IMR-90 (cell line): Measurements from ENCODE around the gene SUSD1. TPM values are rescaled to one million over a fixed set of nuclear protein-coding genes. Genes with fewer than 3 reads are reported as not detected.

Experiments
- ATAC-seq: fragments of 200-7000 bp; cut with Tn5 transposase; 2 replicates; pipeline ENCODE4 v1.9.1; 2020; ENCODE audit warnings: low read depth, mild to moderate bottlenecking, moderate library complexity
- BruUV-seq: library from RNA; stranded (reverse); fragments of 400-500 nt; replicated peaks from 2 replicates; lab custom pipeline; 2021; lab: Mats Ljungman, UMichigan
- CTCF ChIA-PET: fragments of 300-600 bp; formaldehyde crosslinking; extraction: SDS; loops from one replicate; lab custom pipeline; 2021; ENCODE audit warnings: antibody characterized with exemption; lab: Yijun Ruan, JAX
- POLR2A ChIA-PET: fragments of 300-600 bp; sonication (Branson Sonifier 250); formaldehyde crosslinking; loops from one replicate; lab custom pipeline; 2022; ENCODE audit warnings: antibody characterized with exemption; ENCODE audit not compliant: unreplicated experiment; lab: Charles Lee
- DNase-seq: peaks from one replicate; pipeline ENCODE4 v3.0.0; 2013
- H2AFZ ChIP-seq: replicated peaks from 2 replicates; pipeline ENCODE3; 2013; ENCODE audit warnings: low read length, mild to moderate bottlenecking; ENCODE audit not compliant: poor library complexity
- H2AK5ac ChIP-seq: 2 replicates; pipeline ENCODE4 v1.6.1; 2013; ENCODE audit warnings: low read depth, low read length, inconsistent platforms
- H2AK9ac ChIP-seq: replicated peaks from 2 replicates; pipeline ENCODE3; 2013; ENCODE audit warnings: mild to moderate bottlenecking, low read depth, low read length, moderate library complexity; ENCODE audit not compliant: poor library complexity
- H2BK120ac ChIP-seq: 2 replicates; pipeline ENCODE4 v1.6.1; 2013; ENCODE audit warnings: low read depth, low read length, inconsistent platforms
- H2BK15ac ChIP-seq: 3 replicates; pipeline ENCODE4 v1.6.1; 2013; ENCODE audit warnings: low read depth, low read length, inconsistent platforms
- H2BK20ac ChIP-seq: 2 replicates; pipeline ENCODE4 v1.6.1; 2013; ENCODE audit warnings: low read depth, mild to moderate bottlenecking, inconsistent platforms, low read length, moderate library complexity
- H2BK5ac ChIP-seq: 2 replicates; pipeline ENCODE4 v1.6.1; 2013; ENCODE audit warnings: mild to moderate bottlenecking, low read depth, low read length, inconsistent platforms; ENCODE audit not compliant: poor library complexity, severe bottlenecking
- H3K14ac ChIP-seq: replicated peaks from 2 replicates; pipeline ENCODE4 v1.6.1; 2013; ENCODE audit warnings: low read depth, low read length, inconsistent platforms
- H3K18ac ChIP-seq: 2 replicates; pipeline ENCODE4 v1.6.1; 2013; ENCODE audit warnings: low read depth, low read length, control low read depth
- H3K23ac ChIP-seq: 2 replicates; pipeline ENCODE4 v1.6.1; 2013; ENCODE audit warnings: low read depth, low read length, inconsistent platforms
- H3K27ac ChIP-seq: 2 replicates; pipeline ENCODE4 v1.5.1; 2013; ENCODE audit warnings: mild to moderate bottlenecking, control low read depth, low read length; ENCODE audit not compliant: insufficient read depth
- H3K27me3 ChIP-seq: 2 replicates; pipeline ENCODE4 v1.6.1; 2013; ENCODE audit warnings: low read length; ENCODE audit not compliant: control insufficient read depth, insufficient read depth
- H3K36me3 ChIP-seq: 2 replicates; pipeline ENCODE4 v1.6.1; 2013; ENCODE audit warnings: low read length, mixed read lengths; ENCODE audit not compliant: control insufficient read depth, insufficient read depth
- H3K4ac ChIP-seq: 2 replicates; pipeline ENCODE4 v1.6.1; 2013; ENCODE audit warnings: low read depth, low read length, inconsistent platforms
- H3K4me1 ChIP-seq: 2 replicates; pipeline ENCODE4 v1.6.1; 2013; ENCODE audit warnings: low read length, mixed read lengths; ENCODE audit not compliant: control insufficient read depth, insufficient read depth
- H3K4me2 ChIP-seq: 2 replicates; pipeline ENCODE4 v1.6.1; 2013; ENCODE audit warnings: low read depth, mild to moderate bottlenecking, control low read depth, low read length, moderate library complexity
- H3K4me3 ChIP-seq: 2 replicates; pipeline ENCODE4 v1.5.1; 2013; ENCODE audit warnings: low read depth, mild to moderate bottlenecking, control low read depth, low read length, moderate library complexity; ENCODE audit not compliant: insufficient read depth
- H3K56ac ChIP-seq: 2 replicates; pipeline ENCODE4 v1.6.1; 2013; ENCODE audit warnings: low read length, inconsistent platforms; ENCODE audit not compliant: insufficient read depth; ENCODE audit errors: extremely low read depth
- H3K79me1 ChIP-seq, 2 experiments: 2 replicates each; pipeline ENCODE4 v1.6.1; 2013; ENCODE audit warnings: low read length in 2 of 2, inconsistent platforms in 1 of 2, low read depth in 1 of 2
- H3K9ac ChIP-seq: 2 replicates; pipeline ENCODE4 v1.6.1; 2013; ENCODE audit warnings: low read depth, low read length, control low read depth
- H3K9me1 ChIP-seq: 2 replicates; pipeline ENCODE4 v1.6.1; 2013; ENCODE audit warnings: low read length, inconsistent platforms; ENCODE audit not compliant: insufficient read depth
- H3K9me3 ChIP-seq: 2 replicates; pipeline ENCODE4 v1.6.1; 2013; ENCODE audit warnings: low read length; ENCODE audit not compliant: control insufficient read depth, insufficient read depth
- H4K20me1 ChIP-seq: 2 replicates; pipeline ENCODE4 v1.6.1; 2013; ENCODE audit warnings: low read length, inconsistent platforms; ENCODE audit not compliant: insufficient read depth
- H4K5ac ChIP-seq: 2 replicates; pipeline ENCODE4 v1.6.1; 2013; ENCODE audit warnings: mild to moderate bottlenecking, low read depth, low read length, control low read depth
- H4K8ac ChIP-seq, 2 experiments: 2 replicates each; pipeline ENCODE4 v1.6.1; 2013; ENCODE audit warnings: low read depth in 2 of 2, low read length in 2 of 2, control low read depth in 1 of 2, inconsistent platforms in 1 of 2
- H4K91ac ChIP-seq: 2 replicates; pipeline ENCODE4 v1.6.1; 2013; ENCODE audit warnings: low read depth, low read length, inconsistent platforms; ENCODE audit not compliant: insufficient read depth
- POLR2A ChIP-seq: IDR thresholded peaks from 2 replicates; pipeline ENCODE4 v1.6.1; 2012; ENCODE audit warnings: mild to moderate bottlenecking, low read depth, low read length
- RAD21 ChIP-seq: IDR thresholded peaks from 2 replicates; pipeline ENCODE4 v1.6.1; 2012; ENCODE audit warnings: low read length, improper control_type of control experiment
- WGBS, 2 experiments: methylation state at CpG; one replicate each; pipeline versions ENCODE4 v1.1.5 to v1.1.7; 2013; ENCODE audit warnings: missing lambda C conversion rate in 2 of 2; ENCODE audit not compliant: insufficient read length in 1 of 2; ENCODE audit errors: extremely low coverage in 2 of 2; 5-methylcytosine and 5-hydroxymethylcytosine counted together
- dilution Hi-C: fragments of 300-500 bp; cut with HindIII; formaldehyde crosslinking; loops from one replicate; pipeline ENCODE4 v1.14.3; 2018; ENCODE audit warnings: low sequenced_read_pairs; ENCODE audit not compliant: unreplicated experiment
- in situ Hi-C: fragments of 300-500 bp; cut with MboI; formaldehyde crosslinking; loops from 3 replicates; pipeline ENCODE4 v1.14.3; 2019; ENCODE audit warnings: low sequenced_read_pairs, inconsistent platforms, mixed read lengths
- intact Hi-C: fragments of 100-400 bp; cut with micrococcal nuclease; formaldehyde crosslinking; loops from 2 replicates; pipeline ENCODE4 v1.10.0; 2022
- polyA plus RNA-seq, 3 experiments: library from polyadenylated mRNA; depleted of rRNA; stranded (reverse); fragments of >200 nt; gene quantifications; 2 replicates each; pipeline ENCODE4 v1.2.3, GENCODE V29; 2012; ENCODE audit warnings: low replicate concordance in 1 of 3
- total RNA-seq: library from RNA; depleted of rRNA; stranded (reverse); fragments of >200 nt; gene quantifications from 2 replicates; pipeline ENCODE4 v1.2.3, GENCODE V29; 2012

The SUSD1 gene
- total and polyA plus RNA-seq, 2 of the 4 experiments (the other 2 are of a cell fraction): 4.0 to 4.7 TPM

- POLR2A ChIA-PET: interaction anchor here (0.7 kb wide), 1 partner anchor 135 kb away, joined by 3 read pairs; no protein-coding TSS in a partner anchor
- no peak overlapping the region for H3K9ac ChIP-seq
These were observed 141.6 kb downstream of the SUSD1 start for GRCh38 chr9:112033237-112034215.

More at GRCh38 chr9:112033237-112034215, 141.6 kb downstream of the SUSD1 start:
- no peaks in the 10 kb centered on the region for H3K36me3 ChIP-seq
- H3K4me3 ChIP-seq: no peak overlapping the region
- dilution Hi-C loops: no loop called here
- H2BK15ac ChIP-seq: peak overlapping the region; percentile 82; the same call in 2 of the 3 replicates
- peak overlapping the region; percentile 50; the same call in 1 of the 2 replicates for H3K56ac ChIP-seq
- 0 out of 2 replicates have a peak overlapping the region, but pooled peaks have one; percentile 11 for H3K4me2 ChIP-seq
- H2BK20ac ChIP-seq: peak overlapping the region; percentile 99
- H3K23ac ChIP-seq: peak overlapping the region; percentile 61
- no peaks in the 10 kb centered on the region for H3K27me3 ChIP-seq
- peak overlapping the region; percentile 83 to 89 for H4K8ac ChIP-seq
- H3K9me1 ChIP-seq: peaks cover 36% of the 10 kb centered on the region
- peak overlapping the region; percentile 98 for H4K5ac ChIP-seq
- H3K4me1 ChIP-seq: peaks cover 40% of the 10 kb centered on the region
- ATAC-seq: no peak
- TF ChIP-seq RAD21 (no peak), POLR2A (no peak)
- peak overlapping the region; percentile 98 for H2BK5ac ChIP-seq
- H3K14ac ChIP-seq: peak overlapping the region; percentile 92
- CTCF ChIA-PET: no interaction called here
- H3K18ac ChIP-seq: peak overlapping the region; percentile 98
- H3K4ac ChIP-seq: peak overlapping the region; percentile 95
- no peaks in the 10 kb centered on the region for H4K20me1 ChIP-seq
- in situ Hi-C loops: no loop called here
- peak overlapping the region; percentile 89 for H4K91ac ChIP-seq
- H2AK9ac ChIP-seq: peak overlapping the region; percentile 1
- peak overlapping the region; percentile 96 for H2AK5ac ChIP-seq
- DNase-seq: no peak
- peak overlapping the region; percentile 95 for H2BK120ac ChIP-seq
- H3K27ac ChIP-seq: peak overlapping the region; percentile 63
- 90% methylated on average over 2 of the region's 9 CpGs; no CpG with 5 or more reads in 1 of the 2 experiments for whole genome bisulfite sequencing, 2 experiments
- peaks cover 15 to 44% of the 10 kb centered on the region in 2 experiments for H3K79me1 ChIP-seq
- H2AFZ ChIP-seq: no peak overlapping the region
- intact Hi-C loops: loop anchor here (5.0 kb wide), 2 partner anchors 39 to 76 kb away; no protein-coding TSS in a partner anchor
- H3K9me3 ChIP-seq: no peaks in the 10 kb centered on the region
- no TSS peak for BruUV-seq
